ENCODE data around the gene OR10K2. TPM values are rescaled to one million over a fixed set of nuclear protein-coding genes. Genes with fewer than 3 reads are reported as not detected.
"Not testable (repeated sequence)": the region's sequence is repeated elsewhere in the genome, so short reads cannot be mapped to it uniquely, and the experiment has no call there.

OR10K2 gene
- total RNA-seq, 2 experiments from 2014 or later, result not detected

- no peaks in the 10 kb centered on the region for H3K79me2 ChIP-seq (ENCODE audit: insufficient read depth, low read depth, low read length)
These were observed 34.9 kb downstream of the OR10K2 start for GRCh38 chr1:158391099-158391498.

GRCh38 chr1:158390331-158390730, 35.7 kb downstream of the OR10K2 start:
- CTCF ChIA-PET (ENCODE audit: unreplicated experiment), result no interaction called here
- Histone ChIP-seq H3K4me3 (ENCODE audit: low read depth, low read length, poor library complexity, severe bottlenecking) (no peak overlapping the region), H3K9me2 (ENCODE audit: insufficient read depth, low read length) (no peaks in the 10 kb centered on the region), H4K20me1 (ENCODE audit: insufficient read depth, low read length) (no peaks in the 10 kb centered on the region), H3K4me1 (ENCODE audit: insufficient read depth, low read length, poor library complexity, severe bottlenecking) (no peaks in the 10 kb centered on the region), H3K4me2 (ENCODE audit: low read length) (no peak overlapping the region), H3K79me2 (ENCODE audit: insufficient read depth, low read depth, low read length) (no peaks in the 10 kb centered on the region), H3K27ac (ENCODE audit: low read depth, low read length, poor library complexity, severe bottlenecking) (no peak overlapping the region), H3K36me3 (ENCODE audit: insufficient read depth, low read length) (no peaks in the 10 kb centered on the region), H3K9me3 (ENCODE audit: low read length) (no peaks in the 10 kb centered on the region), H2AFZ (ENCODE audit: low read length) (no peak overlapping the region)
- BruUV-seq (replicated peaks), result no TSS peak
- TF ChIP-seq, protein P1, sequence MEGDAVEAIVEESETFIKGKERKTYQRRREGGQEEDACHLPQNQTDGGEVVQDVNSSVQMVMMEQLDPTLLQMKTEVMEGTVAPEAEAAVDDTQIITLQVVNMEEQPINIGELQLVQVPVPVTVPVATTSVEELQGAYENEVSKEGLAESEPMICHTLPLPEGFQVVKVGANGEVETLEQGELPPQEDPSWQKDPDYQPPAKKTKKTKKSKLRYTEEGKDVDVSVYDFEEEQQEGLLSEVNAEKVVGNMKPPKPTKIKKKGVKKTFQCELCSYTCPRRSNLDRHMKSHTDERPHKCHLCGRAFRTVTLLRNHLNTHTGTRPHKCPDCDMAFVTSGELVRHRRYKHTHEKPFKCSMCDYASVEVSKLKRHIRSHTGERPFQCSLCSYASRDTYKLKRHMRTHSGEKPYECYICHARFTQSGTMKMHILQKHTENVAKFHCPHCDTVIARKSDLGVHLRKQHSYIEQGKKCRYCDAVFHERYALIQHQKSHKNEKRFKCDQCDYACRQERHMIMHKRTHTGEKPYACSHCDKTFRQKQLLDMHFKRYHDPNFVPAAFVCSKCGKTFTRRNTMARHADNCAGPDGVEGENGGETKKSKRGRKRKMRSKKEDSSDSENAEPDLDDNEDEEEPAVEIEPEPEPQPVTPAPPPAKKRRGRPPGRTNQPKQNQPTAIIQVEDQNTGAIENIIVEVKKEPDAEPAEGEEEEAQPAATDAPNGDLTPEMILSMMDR (conservative IDR thresholded peaks at IDR 0.05; ENCODE audit: low read length), result no peak
- TF ChIP-seq EZH2phosphoT487 (IDR thresholded peaks at IDR 0.05; ENCODE audit: borderline replicate concordance, low read depth, low read length), result no peak
- intact Hi-C loops (cut with micrococcal nuclease; ENCODE audit: unreplicated experiment), result no loop called here
- POLR2A ChIA-PET, result no interaction called here
- DNase-seq (ENCODE audit: low spot score), result no peak

More at GRCh38 chr1:158391099-158391498, 34.9 kb downstream of the OR10K2 start:
- no peak overlapping the region for H3K27ac ChIP-seq (ENCODE audit: low read depth, low read length, poor library complexity, severe bottlenecking)
- no peaks in the 10 kb centered on the region for H3K9me2 ChIP-seq (ENCODE audit: insufficient read depth, low read length)
- DNase-seq (ENCODE audit: low spot score), result no peak
- intact Hi-C loops (cut with micrococcal nuclease; ENCODE audit: unreplicated experiment), result no loop called here
- no peaks in the 10 kb centered on the region for H3K36me3 ChIP-seq (ENCODE audit: insufficient read depth, low read length)
- no peak overlapping the region for H3K4me3 ChIP-seq (ENCODE audit: low read depth, low read length, poor library complexity, severe bottlenecking)
- BruUV-seq (replicated peaks), result no TSS peak
- H3K4me1 ChIP-seq (ENCODE audit: insufficient read depth, low read length, poor library complexity, severe bottlenecking), result no peaks in the 10 kb centered on the region
- TF ChIP-seq, protein P1 (conservative IDR thresholded peaks at IDR 0.05; ENCODE audit: low read length), result no peak
- no peak for TF ChIP-seq EZH2phosphoT487 (IDR thresholded peaks at IDR 0.05; ENCODE audit: borderline replicate concordance, low read depth, low read length)
- no peak overlapping the region for H2AFZ ChIP-seq (ENCODE audit: low read length)
- no peaks in the 10 kb centered on the region for H4K20me1 ChIP-seq (ENCODE audit: insufficient read depth, low read length)
- no peak overlapping the region for H3K4me2 ChIP-seq (ENCODE audit: low read length)
- no peaks in the 10 kb centered on the region for H3K9me3 ChIP-seq (ENCODE audit: low read length)
- POLR2A ChIA-PET, result no interaction called here
- CTCF ChIA-PET (ENCODE audit: unreplicated experiment), result no interaction called here

GRCh38 chr1:158374860-158375259, 51.2 kb downstream of the OR10K2 start:
- Histone ChIP-seq H3K9me3 (ENCODE audit: low read length) (no peaks in the 10 kb centered on the region), H3K4me1 (ENCODE audit: insufficient read depth, low read length, poor library complexity, severe bottlenecking) (no peaks in the 10 kb centered on the region), H3K36me3 (ENCODE audit: insufficient read depth, low read length) (no peaks in the 10 kb centered on the region), H3K79me2 (ENCODE audit: insufficient read depth, low read depth, low read length) (no peaks in the 10 kb centered on the region), H4K20me1 (ENCODE audit: insufficient read depth, low read length) (no peaks in the 10 kb centered on the region), H3K9me2 (ENCODE audit: insufficient read depth, low read length) (no peaks in the 10 kb centered on the region), H3K4me3 (ENCODE audit: low read depth, low read length, poor library complexity, severe bottlenecking) (no peak overlapping the region), H3K4me2 (ENCODE audit: low read length) (no peak overlapping the region), H2AFZ (ENCODE audit: low read length) (no peak overlapping the region), H3K27ac (ENCODE audit: low read depth, low read length, poor library complexity, severe bottlenecking) (no peak overlapping the region)
- intact Hi-C loops (cut with micrococcal nuclease; ENCODE audit: unreplicated experiment), result no loop called here
- CTCF ChIA-PET (ENCODE audit: unreplicated experiment), result no interaction called here
- no TSS peak for BruUV-seq (replicated peaks)
- TF ChIP-seq, protein P1 (conservative IDR thresholded peaks at IDR 0.05; ENCODE audit: low read length), result no peak
- TF ChIP-seq EZH2phosphoT487 (IDR thresholded peaks at IDR 0.05; ENCODE audit: borderline replicate concordance, low read depth, low read length), result no peak
- DNase-seq (ENCODE audit: low spot score), result no peak
- POLR2A ChIA-PET, result no interaction called here

DNA sequence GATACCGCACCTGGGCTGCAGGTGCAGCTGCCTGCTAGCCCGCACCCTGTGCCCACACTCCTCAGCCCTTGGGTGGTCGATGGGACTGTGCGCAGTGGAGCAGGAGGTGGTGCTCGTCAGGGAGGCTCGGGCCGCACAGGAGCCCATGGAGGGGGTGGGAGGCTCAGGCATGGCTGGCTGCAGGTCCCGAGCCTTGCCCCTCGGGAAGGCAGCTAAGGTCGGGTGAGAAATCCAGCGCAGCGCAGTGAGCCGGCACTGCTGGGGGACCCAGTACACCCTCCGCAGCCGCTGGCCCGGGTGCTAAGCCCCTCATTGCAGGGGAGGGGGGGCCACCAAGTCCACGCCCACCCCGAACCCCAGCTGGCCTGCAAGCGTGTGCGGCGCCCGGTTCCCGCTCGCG, 51.9 kb downstream of the OR10K2 start:
- intact Hi-C loops (cut with micrococcal nuclease; ENCODE audit: unreplicated experiment); CTCF ChIA-PET (ENCODE audit: unreplicated experiment); DNase-seq (ENCODE audit: low spot score): not testable (repeated sequence)

More for the DNA sequence above, 51.9 kb downstream of the OR10K2 start:
- H2AFZ ChIP-seq (ENCODE audit: low read length); BruUV-seq (replicated peaks); H3K27ac ChIP-seq (ENCODE audit: low read depth, low read length, poor library complexity, severe bottlenecking); H3K9me2 ChIP-seq (ENCODE audit: insufficient read depth, low read length); H3K4me1 ChIP-seq (ENCODE audit: insufficient read depth, low read length, poor library complexity, severe bottlenecking); H3K9me3 ChIP-seq (ENCODE audit: low read length); H3K36me3 ChIP-seq (ENCODE audit: insufficient read depth, low read length); H3K4me3 ChIP-seq (ENCODE audit: low read depth, low read length, poor library complexity, severe bottlenecking); H3K4me2 ChIP-seq (ENCODE audit: low read length); POLR2A ChIA-PET; H4K20me1 ChIP-seq (ENCODE audit: insufficient read depth, low read length); H3K79me2 ChIP-seq (ENCODE audit: insufficient read depth, low read depth, low read length): not testable (repeated sequence)

Measured in OCI-LY7 (cell line).